Osteocyte (in vitro differentiated cells): Measurements from ENCODE around the gene RBP2. TPM values are rescaled to one million over a fixed set of nuclear protein-coding genes. Genes with fewer than 3 reads are reported as not detected.

Experiments used
- DNase-seq: peaks from one replicate; pipeline ENCODE4 v3.0.0; 2021; ENCODE audit warnings: mixed read lengths; ENCODE audit not compliant: unreplicated experiment; ENCODE audit errors: extremely low spot score
- H3K27ac Mint-ChIP-seq: one replicate; pipeline ENCODE4 v1.8.0; 2021; ENCODE audit warnings: mild to moderate bottlenecking, mixed read lengths; ENCODE audit not compliant: unreplicated experiment
- H3K27me3 Mint-ChIP-seq: one replicate; pipeline ENCODE4 v1.8.0; 2021; ENCODE audit warnings: mixed read lengths; ENCODE audit not compliant: unreplicated experiment
- H3K36me3 Mint-ChIP-seq: one replicate; pipeline ENCODE4 v1.8.0; 2021; ENCODE audit warnings: mixed read lengths; ENCODE audit not compliant: unreplicated experiment
- H3K4me1 Mint-ChIP-seq: one replicate; pipeline ENCODE4 v1.8.0; 2021; ENCODE audit warnings: mixed read lengths; ENCODE audit not compliant: unreplicated experiment
- H3K4me3 Mint-ChIP-seq: one replicate; pipeline ENCODE4 v1.8.0; 2021; ENCODE audit warnings: mild to moderate bottlenecking, moderate library complexity, mixed read lengths; ENCODE audit not compliant: unreplicated experiment
- H3K9me3 Mint-ChIP-seq: one replicate; pipeline ENCODE4 v1.8.0; 2021; ENCODE audit warnings: mixed read lengths; ENCODE audit not compliant: unreplicated experiment
- total RNA-seq: library from RNA; stranded (reverse); gene quantifications from 2 replicates; pipeline ENCODE4 v1.2.1, GENCODE V29; 2021
- TF ChIP-seq, protein P1 (sequence below): fragments of 200-600 bp; sonication (generic); IDR thresholded peaks from 2 replicates; pipeline ENCODE4 v1.5.0; 2021; ENCODE audit warnings: antibody characterized with exemption, mild to moderate bottlenecking, moderate library complexity

RBP2 gene
- total RNA-seq, 1 donor from 2014 or later, result not detected

- Mint-ChIP-seq H3K4me1 (no peaks in the 10 kb centered on the region), H3K27ac (no peak overlapping the region), H3K27me3 (peaks cover under 1% of the 10 kb centered on the region), H3K4me3 (no peak overlapping the region), H3K36me3 (no peaks in the 10 kb centered on the region), H3K9me3 (no peaks in the 10 kb centered on the region)
- DNase-seq, result no peak
- TF ChIP-seq, protein P1, sequence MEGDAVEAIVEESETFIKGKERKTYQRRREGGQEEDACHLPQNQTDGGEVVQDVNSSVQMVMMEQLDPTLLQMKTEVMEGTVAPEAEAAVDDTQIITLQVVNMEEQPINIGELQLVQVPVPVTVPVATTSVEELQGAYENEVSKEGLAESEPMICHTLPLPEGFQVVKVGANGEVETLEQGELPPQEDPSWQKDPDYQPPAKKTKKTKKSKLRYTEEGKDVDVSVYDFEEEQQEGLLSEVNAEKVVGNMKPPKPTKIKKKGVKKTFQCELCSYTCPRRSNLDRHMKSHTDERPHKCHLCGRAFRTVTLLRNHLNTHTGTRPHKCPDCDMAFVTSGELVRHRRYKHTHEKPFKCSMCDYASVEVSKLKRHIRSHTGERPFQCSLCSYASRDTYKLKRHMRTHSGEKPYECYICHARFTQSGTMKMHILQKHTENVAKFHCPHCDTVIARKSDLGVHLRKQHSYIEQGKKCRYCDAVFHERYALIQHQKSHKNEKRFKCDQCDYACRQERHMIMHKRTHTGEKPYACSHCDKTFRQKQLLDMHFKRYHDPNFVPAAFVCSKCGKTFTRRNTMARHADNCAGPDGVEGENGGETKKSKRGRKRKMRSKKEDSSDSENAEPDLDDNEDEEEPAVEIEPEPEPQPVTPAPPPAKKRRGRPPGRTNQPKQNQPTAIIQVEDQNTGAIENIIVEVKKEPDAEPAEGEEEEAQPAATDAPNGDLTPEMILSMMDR, result no peak
These were observed 3.8 kb downstream of the RBP2 start for GRCh38 chr3:139472380-139473010.

- H3K27me3 Mint-ChIP-seq, result no peaks in the 10 kb centered on the region
- no peaks in the 10 kb centered on the region for H3K4me1 Mint-ChIP-seq
- H3K4me3 Mint-ChIP-seq, result no peak overlapping the region
- no peak overlapping the region for H3K27ac Mint-ChIP-seq
- TF ChIP-seq, protein P1, result no peak
- no peaks in the 10 kb centered on the region for H3K36me3 Mint-ChIP-seq
- DNase-seq, result peak; percentile 67
- H3K9me3 Mint-ChIP-seq, result no peaks in the 10 kb centered on the region
These were observed 6.1 kb downstream of the RBP2 start for GRCh38 chr3:139470199-139470598.

DNA sequence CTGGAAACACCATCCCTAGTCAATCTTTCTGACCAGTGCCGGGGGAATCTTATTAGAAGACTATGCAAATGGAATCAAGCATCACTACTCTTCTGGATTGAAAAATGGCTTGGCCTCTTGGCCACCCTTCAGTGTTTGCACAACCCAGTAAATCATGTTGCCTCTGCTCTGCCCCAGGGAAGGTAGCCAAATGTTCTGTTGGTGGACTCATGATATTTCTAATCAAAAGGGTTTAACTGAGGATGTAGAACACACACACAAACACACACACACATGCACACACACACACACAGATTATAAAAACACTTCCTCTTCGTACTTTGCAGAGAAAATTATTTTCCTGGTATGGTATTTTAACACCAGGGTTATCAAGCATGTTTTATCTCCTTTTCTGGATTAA lies 7.9 kb downstream of the RBP2 start:
- DNase-seq, result peak; percentile 8
- H3K27ac Mint-ChIP-seq, result no peak overlapping the region
- no peaks in the 10 kb centered on the region for H3K36me3 Mint-ChIP-seq
- TF ChIP-seq, protein P1, result no peak
- H3K27me3 Mint-ChIP-seq, result peaks cover 1% of the 10 kb centered on the region
- H3K9me3 Mint-ChIP-seq, result no peaks in the 10 kb centered on the region
- H3K4me1 Mint-ChIP-seq, result no peaks in the 10 kb centered on the region
- H3K4me3 Mint-ChIP-seq, result no peak overlapping the region

DNA sequence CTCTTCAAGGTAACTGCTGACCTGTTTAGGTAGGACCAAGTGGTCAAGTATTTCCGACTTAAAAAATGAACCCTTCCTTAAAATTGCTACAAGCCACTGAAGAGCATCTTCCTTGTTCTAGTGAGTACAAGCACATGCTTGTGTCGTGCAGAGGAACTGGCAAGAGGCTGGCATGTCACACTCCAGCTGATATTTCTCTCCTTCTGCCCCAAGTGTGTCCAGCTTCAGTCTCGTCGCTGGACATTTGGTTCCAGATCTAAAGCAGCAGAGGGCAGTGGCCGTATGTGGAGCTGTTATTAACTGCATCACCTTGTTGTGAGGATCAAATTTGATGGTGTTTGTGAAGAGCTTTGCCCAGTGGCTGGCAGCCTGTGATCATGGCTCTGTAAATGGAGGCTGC lies 10.0 kb downstream of the RBP2 start:
- Mint-ChIP-seq H3K4me1 (peaks cover 2% of the 10 kb centered on the region), H3K9me3 (no peaks in the 10 kb centered on the region), H3K27me3 (peaks cover 1% of the 10 kb centered on the region), H3K36me3 (no peaks in the 10 kb centered on the region), H3K27ac (no peak overlapping the region), H3K4me3 (no peak overlapping the region)
- TF ChIP-seq, protein P1, result no peak
- DNase-seq, result peak; percentile 11

DNA sequence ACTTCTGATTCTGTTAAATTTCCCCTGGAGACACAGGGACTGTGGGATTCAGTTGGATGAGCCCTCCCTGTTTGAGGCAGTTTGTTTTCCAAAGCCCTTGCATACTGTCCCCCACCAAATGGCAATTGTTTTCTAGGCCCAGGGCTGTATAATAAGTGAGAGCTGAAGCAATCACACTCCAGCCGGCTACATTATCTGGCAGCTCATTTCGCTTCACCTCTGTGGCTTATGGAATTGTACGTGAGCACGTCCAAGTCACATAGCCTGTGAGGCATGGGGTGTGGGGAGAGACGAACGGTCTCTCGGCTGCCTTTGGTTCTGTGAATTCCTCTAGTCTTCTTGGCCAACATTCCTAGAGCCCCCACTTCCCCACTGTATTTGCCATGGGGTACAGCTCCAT lies 10.7 kb downstream of the RBP2 start:
- Mint-ChIP-seq H3K4me1 (peaks cover 2% of the 10 kb centered on the region), H3K36me3 (no peaks in the 10 kb centered on the region), H3K27ac (no peak overlapping the region), H3K4me3 (no peak overlapping the region), H3K9me3 (no peaks in the 10 kb centered on the region), H3K27me3 (peaks cover 1% of the 10 kb centered on the region)
- no peak for DNase-seq
- TF ChIP-seq, protein P1, result no peak
